GM12874 (cell line): Measurements from ENCODE around the gene RFX3.

Source experiments
- CTCF ChIP-seq: IDR thresholded peaks from 2 replicates; pipeline ENCODE4 v1.5.1; 2011; ENCODE audit warnings: low read depth, mild to moderate bottlenecking, control low read depth, low read length, moderate library complexity; ENCODE audit not compliant: insufficient read depth

Gene RFX3

GRCh38 chr9:3475300-3476020 lies 50.3 kb downstream of the RFX3 start:
- 0 out of 2 replicates have a peak, but pooled peaks have one; percentile 25 for TF ChIP-seq CTCF

GRCh38 chr9:3474821-3475220 lies 51.0 kb downstream of the RFX3 start:
- no peak for TF ChIP-seq CTCF

GRCh38 chr9:3473405-3473804 lies 52.4 kb downstream of the RFX3 start:
- no peak for TF ChIP-seq CTCF

GRCh38 chr9:3471883-3472282 lies 53.9 kb downstream of the RFX3 start:
- TF ChIP-seq CTCF = no peak

GRCh38 chr9:3468421-3469205 lies 57.2 kb downstream of the RFX3 start:
- no peak for TF ChIP-seq CTCF

GRCh38 chr9:3467593-3468219 lies 58.1 kb downstream of the RFX3 start:
- TF ChIP-seq CTCF = peak; percentile 99

- no peak for TF ChIP-seq CTCF
Observed at GRCh38 chr9:3464033-3464638, 61.7 kb downstream of the RFX3 start.
